ENCODE results near the gene STARD13.

STARD13 gene

DNA sequence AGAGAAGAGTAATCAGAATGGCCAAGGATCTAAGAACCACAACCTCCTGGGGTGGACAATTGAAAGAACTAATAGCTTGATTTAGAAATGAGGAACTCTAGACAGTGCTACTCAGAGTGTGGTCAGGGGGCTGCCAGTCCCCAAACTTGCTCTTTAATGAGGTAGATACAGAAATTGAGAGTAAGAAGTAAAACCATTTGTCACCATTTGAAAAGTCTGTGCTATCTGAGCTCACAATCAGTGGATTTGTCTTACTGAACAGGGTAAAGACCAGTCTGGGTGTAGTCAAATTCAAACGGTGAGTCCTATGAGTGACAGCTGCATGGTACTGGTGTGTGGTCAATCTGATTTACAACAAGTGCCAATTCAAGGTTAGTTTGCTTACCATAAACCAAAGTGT is 150.5 kb downstream of the STARD13 start:
- no peak overlapping the region for H3K27ac ChIP-seq (replicated peaks)
- no peak overlapping the region for H3K4me3 ChIP-seq (replicated peaks; ENCODE audit: insufficient read depth, low read length)
- no peak for TF ChIP-seq SPI1 (IDR thresholded peaks at IDR 0.05; ENCODE audit: borderline replicate concordance, low read depth)
- no peak for TF ChIP-seq GABPA (IDR thresholded peaks at IDR 0.05; ENCODE audit: low read depth)
- TF ChIP-seq POLR2AphosphoS5 (IDR thresholded peaks at IDR 0.05; ENCODE audit: low read depth): no peak
- TF ChIP-seq, protein P1, sequence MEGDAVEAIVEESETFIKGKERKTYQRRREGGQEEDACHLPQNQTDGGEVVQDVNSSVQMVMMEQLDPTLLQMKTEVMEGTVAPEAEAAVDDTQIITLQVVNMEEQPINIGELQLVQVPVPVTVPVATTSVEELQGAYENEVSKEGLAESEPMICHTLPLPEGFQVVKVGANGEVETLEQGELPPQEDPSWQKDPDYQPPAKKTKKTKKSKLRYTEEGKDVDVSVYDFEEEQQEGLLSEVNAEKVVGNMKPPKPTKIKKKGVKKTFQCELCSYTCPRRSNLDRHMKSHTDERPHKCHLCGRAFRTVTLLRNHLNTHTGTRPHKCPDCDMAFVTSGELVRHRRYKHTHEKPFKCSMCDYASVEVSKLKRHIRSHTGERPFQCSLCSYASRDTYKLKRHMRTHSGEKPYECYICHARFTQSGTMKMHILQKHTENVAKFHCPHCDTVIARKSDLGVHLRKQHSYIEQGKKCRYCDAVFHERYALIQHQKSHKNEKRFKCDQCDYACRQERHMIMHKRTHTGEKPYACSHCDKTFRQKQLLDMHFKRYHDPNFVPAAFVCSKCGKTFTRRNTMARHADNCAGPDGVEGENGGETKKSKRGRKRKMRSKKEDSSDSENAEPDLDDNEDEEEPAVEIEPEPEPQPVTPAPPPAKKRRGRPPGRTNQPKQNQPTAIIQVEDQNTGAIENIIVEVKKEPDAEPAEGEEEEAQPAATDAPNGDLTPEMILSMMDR (IDR thresholded peaks at IDR 0.05; ENCODE audit: insufficient read depth, low read length): no peak
- TF ChIP-seq, protein P2, sequence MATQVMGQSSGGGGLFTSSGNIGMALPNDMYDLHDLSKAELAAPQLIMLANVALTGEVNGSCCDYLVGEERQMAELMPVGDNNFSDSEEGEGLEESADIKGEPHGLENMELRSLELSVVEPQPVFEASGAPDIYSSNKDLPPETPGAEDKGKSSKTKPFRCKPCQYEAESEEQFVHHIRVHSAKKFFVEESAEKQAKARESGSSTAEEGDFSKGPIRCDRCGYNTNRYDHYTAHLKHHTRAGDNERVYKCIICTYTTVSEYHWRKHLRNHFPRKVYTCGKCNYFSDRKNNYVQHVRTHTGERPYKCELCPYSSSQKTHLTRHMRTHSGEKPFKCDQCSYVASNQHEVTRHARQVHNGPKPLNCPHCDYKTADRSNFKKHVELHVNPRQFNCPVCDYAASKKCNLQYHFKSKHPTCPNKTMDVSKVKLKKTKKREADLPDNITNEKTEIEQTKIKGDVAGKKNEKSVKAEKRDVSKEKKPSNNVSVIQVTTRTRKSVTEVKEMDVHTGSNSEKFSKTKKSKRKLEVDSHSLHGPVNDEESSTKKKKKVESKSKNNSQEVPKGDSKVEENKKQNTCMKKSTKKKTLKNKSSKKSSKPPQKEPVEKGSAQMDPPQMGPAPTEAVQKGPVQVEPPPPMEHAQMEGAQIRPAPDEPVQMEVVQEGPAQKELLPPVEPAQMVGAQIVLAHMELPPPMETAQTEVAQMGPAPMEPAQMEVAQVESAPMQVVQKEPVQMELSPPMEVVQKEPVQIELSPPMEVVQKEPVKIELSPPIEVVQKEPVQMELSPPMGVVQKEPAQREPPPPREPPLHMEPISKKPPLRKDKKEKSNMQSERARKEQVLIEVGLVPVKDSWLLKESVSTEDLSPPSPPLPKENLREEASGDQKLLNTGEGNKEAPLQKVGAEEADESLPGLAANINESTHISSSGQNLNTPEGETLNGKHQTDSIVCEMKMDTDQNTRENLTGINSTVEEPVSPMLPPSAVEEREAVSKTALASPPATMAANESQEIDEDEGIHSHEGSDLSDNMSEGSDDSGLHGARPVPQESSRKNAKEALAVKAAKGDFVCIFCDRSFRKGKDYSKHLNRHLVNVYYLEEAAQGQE (IDR thresholded peaks at IDR 0.05; ENCODE audit: insufficient replicate concordance, low read depth): no peak
- no peak for DNase-seq (ENCODE audit: low read depth in 1 of 2, low spot score in 1 of 2)
- no peaks in the 10 kb centered on the region for H3K27me3 ChIP-seq (ENCODE audit: insufficient read depth, poor library complexity, severe bottlenecking)

DNA sequence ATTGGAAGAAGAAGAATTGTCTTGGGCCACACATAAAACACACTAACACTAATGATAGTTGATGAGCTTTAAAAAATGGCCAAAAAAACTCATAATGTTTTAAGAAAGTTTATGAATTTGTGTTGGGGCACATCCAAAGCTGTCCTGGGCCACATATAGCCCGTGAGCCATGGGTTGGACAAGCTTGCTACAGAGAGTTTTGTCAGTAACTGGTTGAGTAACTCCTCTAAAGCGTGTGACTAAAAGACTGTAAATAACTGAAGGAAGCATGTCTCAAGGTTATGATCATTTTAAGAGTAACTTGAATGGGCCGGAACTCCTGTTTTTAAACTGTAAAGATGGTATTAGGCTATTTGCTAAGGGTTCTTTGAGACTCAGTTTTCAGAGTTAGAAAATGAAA is 151.3 kb downstream of the STARD13 start:
- no peak overlapping the region for H3K27ac ChIP-seq (replicated peaks)
- no peak for DNase-seq (ENCODE audit: low read depth in 1 of 2, low spot score in 1 of 2)
- no peak for TF ChIP-seq POLR2AphosphoS5 (IDR thresholded peaks at IDR 0.05; ENCODE audit: low read depth)
- H3K4me3 ChIP-seq (replicated peaks; ENCODE audit: insufficient read depth, low read length): no peak overlapping the region
- no peaks in the 10 kb centered on the region for H3K27me3 ChIP-seq (ENCODE audit: insufficient read depth, poor library complexity, severe bottlenecking)

DNA sequence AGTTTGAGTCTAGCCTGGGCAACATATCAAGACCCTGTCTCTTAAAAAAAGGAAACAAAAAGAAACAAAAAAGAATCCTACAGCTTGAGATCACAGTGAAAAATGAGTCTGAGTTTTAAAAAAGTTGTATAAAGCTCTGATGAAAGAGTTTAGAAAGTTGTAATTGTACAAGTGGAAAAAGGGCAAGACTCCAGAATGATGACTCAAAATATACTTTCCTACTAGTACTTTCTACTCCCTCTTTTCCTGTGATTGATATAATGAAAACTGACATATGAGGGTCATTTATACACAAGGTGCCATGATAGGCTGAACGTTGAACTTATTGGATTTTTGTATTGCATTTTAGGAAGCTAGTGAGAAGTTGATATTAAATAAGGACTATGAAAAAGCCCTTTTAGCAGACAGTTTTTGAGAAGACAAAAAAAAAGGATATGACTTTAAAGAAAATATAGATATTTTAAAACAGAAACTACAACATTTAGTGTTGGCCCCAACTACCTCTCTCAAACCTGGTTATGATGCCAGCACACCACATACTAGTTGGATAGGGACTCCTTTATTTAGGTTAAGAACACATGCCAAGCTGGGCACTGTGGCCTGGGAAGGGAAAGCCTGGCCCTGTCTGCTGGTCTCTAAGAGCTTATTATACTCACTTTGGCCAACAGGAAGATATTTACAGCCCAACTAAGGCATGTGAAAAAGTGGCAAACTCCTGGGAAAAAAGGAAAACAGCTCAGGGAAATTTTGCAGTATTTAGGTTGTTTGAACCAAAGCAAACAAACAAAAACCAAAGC is 152.7 kb downstream of the STARD13 start:
- Histone ChIP-seq H3K4me3 (replicated peaks; ENCODE audit: insufficient read depth, low read length) (no peak overlapping the region), H3K27me3 (ENCODE audit: insufficient read depth, poor library complexity, severe bottlenecking) (no peaks in the 10 kb centered on the region), H3K27ac (replicated peaks) (no peak overlapping the region)
- TF ChIP-seq POLR2AphosphoS5 (IDR thresholded peaks at IDR 0.05; ENCODE audit: low read depth) (no peak), SPI1 (IDR thresholded peaks at IDR 0.05; ENCODE audit: borderline replicate concordance, low read depth) (no peak), GABPA (IDR thresholded peaks at IDR 0.05; ENCODE audit: low read depth) (no peak)
- TF ChIP-seq, protein P2 (IDR thresholded peaks at IDR 0.05; ENCODE audit: insufficient replicate concordance, low read depth): no peak
- TF ChIP-seq, protein P1 (IDR thresholded peaks at IDR 0.05; ENCODE audit: insufficient read depth, low read length): no peak
- DNase-seq (ENCODE audit: low read depth in 1 of 2, low spot score in 1 of 2): no peak

DNA sequence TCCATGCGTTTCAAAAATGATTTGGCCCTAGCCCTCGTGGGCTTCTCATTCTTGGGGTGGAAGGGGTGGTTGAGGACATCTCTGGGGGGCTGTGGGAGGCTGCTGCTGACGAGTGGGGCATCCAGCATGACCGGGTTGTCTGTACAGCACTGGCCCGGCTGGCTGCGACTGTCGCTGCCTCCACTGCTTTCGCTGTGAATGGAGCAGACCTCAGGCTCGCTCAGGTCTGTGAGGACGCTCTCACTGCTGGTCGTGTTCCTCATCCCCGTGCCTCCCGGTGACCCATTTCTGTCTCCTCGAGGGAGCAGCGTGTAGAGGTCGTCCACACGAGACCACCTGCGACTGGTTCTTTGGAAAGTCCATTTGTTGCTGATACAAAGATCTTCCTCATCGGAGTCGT is 155.7 kb downstream of the STARD13 start:
- Histone ChIP-seq H3K27me3 (ENCODE audit: insufficient read depth, poor library complexity, severe bottlenecking) (no peaks in the 10 kb centered on the region), H3K4me3 (replicated peaks; ENCODE audit: insufficient read depth, low read length) (no peak overlapping the region), H3K27ac (replicated peaks) (no peak overlapping the region)
- TF ChIP-seq GABPA (IDR thresholded peaks at IDR 0.05; ENCODE audit: low read depth) (no peak), POLR2AphosphoS5 (IDR thresholded peaks at IDR 0.05; ENCODE audit: low read depth) (no peak), SPI1 (IDR thresholded peaks at IDR 0.05; ENCODE audit: borderline replicate concordance, low read depth) (no peak)
- TF ChIP-seq, protein P1 (IDR thresholded peaks at IDR 0.05; ENCODE audit: insufficient read depth, low read length): no peak
- TF ChIP-seq, protein P2 (IDR thresholded peaks at IDR 0.05; ENCODE audit: insufficient replicate concordance, low read depth): no peak
- no peak for DNase-seq (ENCODE audit: low read depth in 1 of 2, low spot score in 1 of 2)
